K562 (cell line): ENCODE data around the gene FGR. TPM values are rescaled to one million over a fixed set of nuclear protein-coding genes. Genes with fewer than 3 reads are reported as not detected.

Source experiments
- CC2D1A ChIP-seq: fragments of 450-650 bp; IDR thresholded peaks from 2 replicates; pipeline ENCODE4 v1.6.1; 2017; ENCODE audit warnings: mild to moderate bottlenecking
- CREB1 ChIP-seq, 2 experiments: sonication (generic) in 1 of 2; formaldehyde crosslinking in 1 of 2; IDR thresholded peaks; 2 replicates each; pipeline versions ENCODE4 v1.6.1 to v1.8.0; 2012 to 2022; ENCODE audit warnings: inconsistent platforms in 1 of 2, mild to moderate bottlenecking in 1 of 2, missing genetic modification reagents in 1 of 2, moderate library complexity in 1 of 2
- CTCF ChIP-seq, 3 experiments: IDR thresholded peaks in 2 of 3; conservative IDR thresholded peaks in 1 of 3; 2 replicates each; pipeline ENCODE4 v1.5.1; 2011 to 2012; ENCODE audit warnings: low read length in 3 of 3, mild to moderate bottlenecking in 3 of 3, control low read depth in 2 of 3, improper control_type of control experiment in 1 of 3, inconsistent platforms in 1 of 3, low read depth in 1 of 3, mixed read lengths in 1 of 3, moderate library complexity in 1 of 3; ENCODE audit not compliant: insufficient read depth in 2 of 3
- EP400 ChIP-seq: fragments of 450-650 bp; IDR thresholded peaks from 2 replicates; pipeline ENCODE4 v1.6.1; 2017; ENCODE audit warnings: antibody characterized with exemption, mild to moderate bottlenecking, moderate library complexity
- HDAC1 ChIP-seq, 2 experiments: fragments of 450-650 bp; IDR thresholded peaks; 2 replicates each; pipeline ENCODE4 v1.6.1; 2016 to 2017; ENCODE audit warnings: inconsistent platforms in 1 of 2, mild to moderate bottlenecking in 1 of 2, moderate library complexity in 1 of 2
- HDAC2 ChIP-seq: fragments of 450-650 bp; IDR thresholded peaks from 2 replicates; pipeline ENCODE4 v1.6.1; 2016; ENCODE audit warnings: mild to moderate bottlenecking
- HDGF ChIP-seq: fragments of 450-650 bp; IDR thresholded peaks from 2 replicates; pipeline ENCODE4 v1.6.1; 2016
- JUN ChIP-seq, 2 experiments: sonication (generic) in 1 of 2; formaldehyde crosslinking in 1 of 2; IDR thresholded peaks; 2 replicates each; pipeline versions ENCODE4 v1.6.1 to v1.8.0; 2012 to 2022; ENCODE audit warnings: borderline replicate concordance in 2 of 2, mild to moderate bottlenecking in 2 of 2, improper control_type of control experiment in 1 of 2, low read depth in 1 of 2, low read length in 1 of 2, missing genetic modification reagents in 1 of 2
- L3MBTL2 ChIP-seq: fragments of 450-650 bp; IDR thresholded peaks from 2 replicates; pipeline ENCODE4 v1.6.1; 2016; ENCODE audit warnings: mild to moderate bottlenecking, moderate library complexity
- MNT ChIP-seq, 2 experiments: fragments of 450-650 bp; conservative IDR thresholded peaks; 2 replicates each; pipeline ENCODE4 v1.6.1; 2017; ENCODE audit warnings: mild to moderate bottlenecking in 2 of 2, moderate library complexity in 2 of 2
- MTA3 ChIP-seq: fragments of 450-650 bp; formaldehyde crosslinking; IDR thresholded peaks from 2 replicates; pipeline ENCODE4 v1.6.1; 2017; ENCODE audit warnings: mild to moderate bottlenecking, borderline replicate concordance
- NFIC ChIP-seq: fragments of 450-650 bp; IDR thresholded peaks from 2 replicates; pipeline ENCODE4 v1.6.1; 2017; ENCODE audit warnings: mild to moderate bottlenecking, inconsistent platforms
- POLR2A ChIP-seq: fragments of 450-650 bp; conservative IDR thresholded peaks from 2 replicates; pipeline ENCODE4 v1.6.1; 2016
- SIN3B ChIP-seq: fragments of 450-650 bp; IDR thresholded peaks from 2 replicates; pipeline ENCODE4 v1.6.1; 2017; ENCODE audit warnings: low read depth, mild to moderate bottlenecking, moderate library complexity
- SMC3 ChIP-seq: conservative IDR thresholded peaks from 2 replicates; pipeline ENCODE4 v1.6.1; 2011; ENCODE audit warnings: low read depth, low read length, improper control_type of control experiment; ENCODE audit not compliant: insufficient read depth
- TCF7L2 ChIP-seq: fragments of 150-350 bp; IDR thresholded peaks from 2 replicates; pipeline ENCODE4 v1.6.1; 2016; ENCODE audit warnings: low read depth, mild to moderate bottlenecking, low read length, moderate library complexity
- TFAP4 ChIP-seq: sonication (generic); formaldehyde crosslinking; IDR thresholded peaks from 2 replicates; pipeline ENCODE4 v1.8.0; 2022; ENCODE audit warnings: missing genetic modification reagents, mild to moderate bottlenecking, moderate library complexity, borderline replicate concordance
- ZBTB7A ChIP-seq: IDR thresholded peaks from 2 replicates; pipeline ENCODE4 v1.6.1; 2011; ENCODE audit warnings: low read depth, mild to moderate bottlenecking, low read length, moderate library complexity, borderline replicate concordance; ENCODE audit not compliant: control insufficient read depth
- ZNF324 ChIP-seq: fragments of 250-450 bp; sonication (Bioruptor Pico); IDR thresholded peaks from 2 replicates; pipeline ENCODE4 v1.4.0; 2020; ENCODE audit warnings: mild to moderate bottlenecking
- polyA plus RNA-seq, 8 experiments: library from polyadenylated mRNA; depleted of rRNA in 4 of 8; stranded (reverse) in 5 of 8; unstranded in 3 of 8; fragments of >200 nt; fragmentation: Nextera tagmentation in 2 of 8; fragmentation: Illumina TruSeq in 1 of 8; extraction: Ambion mirVana in 2 of 8; extraction: Trizol in 1 of 8; gene quantifications; 2 replicates each; pipeline versions ENCODE4 v1.2.1 to v1.2.3, GENCODE V29; 2011 to 2014; ENCODE audit warnings: inconsistent platforms in 1 of 8, missing spikeins in 1 of 8
- total RNA-seq, 7 experiments: library from RNA; depleted of rRNA in 6 of 7; stranded (reverse); fragments of >200 nt in 6 of 7; fragmentation: Illumina TruSeq in 2 of 7; extraction: Trizol in 2 of 7; gene quantifications; 2 replicates each; pipeline versions ENCODE4 v1.2.1 to v1.2.3, GENCODE V29; 2011 to 2021; ENCODE audit warnings: low replicate concordance in 1 of 7

FGR gene
- total and polyA plus RNA-seq, 9 of the 15 experiments (the other 6 are each of a cell fraction or from before 2014, with no cell fraction given): 0.04 to 0.11 TPM; not detected in 7

- TF ChIP-seq MNT (conservative IDR thresholded peaks at IDR 0.05) (peak in 1 of 2 experiments; percentile 19; a peak in 1 of 4 replicates), MTA3 (0 out of 2 replicates have a peak, but pooled peaks have one; percentile 31), CREB1 (IDR thresholded peaks at IDR 0.05) (no peak), CREB1 (CRISPR knock-in tag; IDR thresholded peaks at IDR 0.05) (peak; percentile 38; the same call in 1 of the 2 replicates), SMC3 (peak; percentile 96), JUN (IDR thresholded peaks at IDR 0.05; ENCODE audit: borderline replicate concordance, low read depth, low read length) (peak; percentile 31; the same call in 1 of the 2 replicates), JUN (CRISPR knock-in tag; IDR thresholded peaks at IDR 0.05; ENCODE audit: borderline replicate concordance) (no peak), HDGF (0 out of 2 replicates have a peak, but pooled peaks have one; percentile 14), TFAP4 (CRISPR knock-in tag) (peak; percentile 37; the same call in 1 of the 2 replicates), ZNF324 (CRISPR knock-in tag) (no peak), L3MBTL2 (peak; percentile 28; the same call in 1 of the 2 replicates), CC2D1A (peak; percentile 96), HDAC2 (0 out of 2 replicates have a peak, but pooled peaks have one; percentile 63), ZBTB7A (peak; percentile 85), EP400 (0 out of 2 replicates have a peak, but pooled peaks have one; percentile 36), POLR2A (no peak), NFIC (peak; percentile 95), TCF7L2 (no peak), SIN3B (no peak), CTCF (IDR thresholded peaks at IDR 0.05 in 2 of 3, conservative IDR thresholded peaks at IDR 0.05 in 1 of 3; ENCODE audit: insufficient read depth in 2 of 3, low read depth in 1 of 3, low read length in 3 of 3) (peak; percentile 93 to 96 (median 94)), HDAC1 (IDR thresholded peaks at IDR 0.05) (0 out of 4 replicates have a peak, but pooled peaks of 1 of the 2 experiments have one; percentile 11)
Measured at GRCh38 chr1:27605796-27606707, 28.9 kb downstream of the FGR start (continued).
